Hepatocyte (in vitro differentiated cells): ENCODE data around the gene PLD5.

ENCODE experiments used
- CTCF ChIP-seq: fragments of 200-600 bp; sonication (generic); IDR thresholded peaks from 2 replicates; pipeline ENCODE4 v1.5.1; 2016; ENCODE audit warnings: antibody characterized with exemption, mild to moderate bottlenecking; ENCODE audit not compliant: poor library complexity
- EZH2 ChIP-seq: fragments of 200-600 bp; sonication (generic); IDR thresholded peaks from 2 replicates; pipeline ENCODE4 v1.6.1; 2016; ENCODE audit warnings: antibody characterized with exemption, mild to moderate bottlenecking, borderline replicate concordance

- TF ChIP-seq CTCF = no peak
- TF ChIP-seq EZH2 = no peak
Observed at GRCh38 chr1:242224461-242224860, 300.0 kb downstream of the PLD5 start.
